Nephron progenitor cell (in vitro differentiated cells): ENCODE measurements around the gene AQP10.
"Not testable (repeated sequence)": the region's sequence is repeated elsewhere in the genome, so short reads cannot be mapped to it uniquely, and the experiment has no call there.

Experiments used
- DNase-seq: peaks from one replicate; pipeline ENCODE4 v3.0.0; 2021
- H3K27ac Mint-ChIP-seq: 2 replicates; pipeline ENCODE4 v1.8.0; 2021; ENCODE audit warnings: mild to moderate bottlenecking, moderate library complexity, mixed read lengths
- H3K27me3 Mint-ChIP-seq: 2 replicates; pipeline ENCODE4 v1.8.0; 2021; ENCODE audit warnings: mild to moderate bottlenecking, low read depth, mixed read lengths; ENCODE audit not compliant: poor library complexity
- H3K36me3 Mint-ChIP-seq: 2 replicates; pipeline ENCODE4 v1.8.0; 2021; ENCODE audit warnings: low read depth, mixed read lengths
- H3K4me1 Mint-ChIP-seq: 2 replicates; pipeline ENCODE4 v1.8.0; 2021; ENCODE audit warnings: mixed read lengths
- H3K4me3 Mint-ChIP-seq: 2 replicates; pipeline ENCODE4 v1.8.0; 2021; ENCODE audit warnings: mild to moderate bottlenecking, moderate library complexity, mixed read lengths
- H3K9me3 Mint-ChIP-seq: 2 replicates; pipeline ENCODE4 v1.8.0; 2021; ENCODE audit warnings: mild to moderate bottlenecking, moderate library complexity, mixed read lengths
- CTCF ChIP-seq: fragments of 200-600 bp; sonication (generic); IDR thresholded peaks from 2 replicates; pipeline ENCODE4 v1.5.0; 2021; ENCODE audit warnings: antibody characterized with exemption

The AQP10 gene

GRCh38 chr1:154353460-154353904 is 32.6 kb downstream of the AQP10 start:
- peaks cover 32% of the 10 kb centered on the region for H3K4me1 Mint-ChIP-seq
- no peak for TF ChIP-seq CTCF
- peak overlapping the region; percentile 88 for H3K4me3 Mint-ChIP-seq
- H3K27me3 Mint-ChIP-seq, result peaks cover 22% of the 10 kb centered on the region
- DNase-seq, result no peak
- H3K9me3 Mint-ChIP-seq, result no peaks in the 10 kb centered on the region
- no peak overlapping the region for H3K27ac Mint-ChIP-seq
- H3K36me3 Mint-ChIP-seq, result peaks cover 9% of the 10 kb centered on the region

- no peak for DNase-seq
- TF ChIP-seq CTCF, result no peak
- Mint-ChIP-seq H3K9me3 (no peaks in the 10 kb centered on the region), H3K27me3 (peaks cover 22% of the 10 kb centered on the region), H3K36me3 (peaks cover 9% of the 10 kb centered on the region), H3K4me1 (peaks cover 32% of the 10 kb centered on the region), H3K27ac (no peak overlapping the region), H3K4me3 (peak overlapping the region; percentile 88)
These were observed 33.1 kb downstream of the AQP10 start for GRCh38 chr1:154353966-154354365.

- Mint-ChIP-seq H3K27ac (no peak overlapping the region), H3K4me1 (peaks cover 19% of the 10 kb centered on the region), H3K36me3 (no peaks in the 10 kb centered on the region), H3K4me3 (no peak overlapping the region), H3K27me3 (peaks cover 7% of the 10 kb centered on the region), H3K9me3 (no peaks in the 10 kb centered on the region)
- no peak for TF ChIP-seq CTCF
- no peak for DNase-seq
These were observed 37.6 kb downstream of the AQP10 start for GRCh38 chr1:154358519-154358918.

GRCh38 chr1:154360288-154360687 is 39.4 kb downstream of the AQP10 start:
- no peak for TF ChIP-seq CTCF
- H3K27me3 Mint-ChIP-seq, result peaks cover 3% of the 10 kb centered on the region
- no peak overlapping the region for H3K27ac Mint-ChIP-seq
- peaks cover 6% of the 10 kb centered on the region for H3K4me1 Mint-ChIP-seq
- no peaks in the 10 kb centered on the region for H3K36me3 Mint-ChIP-seq
- H3K9me3 Mint-ChIP-seq, result no peaks in the 10 kb centered on the region
- no peak for DNase-seq
- H3K4me3 Mint-ChIP-seq, result no peak overlapping the region

GRCh38 chr1:154360881-154361280 is 40.0 kb downstream of the AQP10 start:
- not testable (repeated sequence) for H3K4me3 Mint-ChIP-seq, H3K27me3 Mint-ChIP-seq, H3K27ac Mint-ChIP-seq, DNase-seq, H3K9me3 Mint-ChIP-seq, H3K4me1 Mint-ChIP-seq, H3K36me3 Mint-ChIP-seq

- Mint-ChIP-seq H3K27me3 (no peaks in the 10 kb centered on the region), H3K9me3 (no peaks in the 10 kb centered on the region), H3K36me3 (no peaks in the 10 kb centered on the region), H3K4me1 (peaks cover 5% of the 10 kb centered on the region), H3K27ac (no peak overlapping the region), H3K4me3 (no peak overlapping the region)
- DNase-seq, result no peak
- no peak for TF ChIP-seq CTCF
These were observed 40.5 kb downstream of the AQP10 start for GRCh38 chr1:154361357-154361756.
